Left colon (tissue), 2 donors: ENCODE measurements around the gene MS4A6E. TPM values are rescaled to one million over a fixed set of nuclear protein-coding genes. Genes with fewer than 3 reads are reported as not detected.
"Not testable (repeated sequence)": the region's sequence is repeated elsewhere in the genome, so short reads cannot be mapped to it uniquely, and the experiment has no call there.

ENCODE experiments used
- ATAC-seq: fragments of 200-7000 bp; cut with Tn5 transposase; one replicate; pipeline ENCODE4 v1.9.1; 2020; ENCODE audit warnings: mild to moderate bottlenecking, moderate library complexity
- DNase-seq, 2 donors: peaks; one replicate each; pipeline ENCODE4 v3.0.0-alpha.2; 2020
- intact Hi-C, 2 donors: fragments of 100-400 bp; cut with DNase I in 1 of 2; cut with micrococcal nuclease in 1 of 2; formaldehyde crosslinking; loops; one replicate each; pipeline versions ENCODE4 v1.11.2 to v1.14.0; 2022; cut with DNase I, micrococcal nuclease
- long read RNA-seq: library from polyadenylated mRNA; unstranded; transcript quantifications from one replicate; pipeline ENCODE4 v2.0.0, GENCODE V29; 2021
- total RNA-seq, 2 donors: library from RNA; stranded (reverse); fragmentation: NEBNext Ultra II Directional; extraction: Animal tissue kit (Norgen Biotek cat#: 25700); gene quantifications; one replicate each; pipeline ENCODE4 v1.2.1, GENCODE V29; 2021
- donor health status: DM: no; HTN: no; CAD: no.
- donor health status: DM: yes; HTN: yes; CAD: no.

MS4A6E gene
- total RNA-seq = not detected
- long read RNA-seq = 0 reads

GRCh38 chr11:60326955-60327354 is at the start of gene MS4A6E:
TSS of gene MS4A6E (plus strand) at chr11:60327255. CDS start at chr11:60334896, 7,641 bp downstream.
- intact Hi-C loops = no loop called here
- DNase-seq = no peak
- no peak for ATAC-seq

GRCh38 chr11:60280412-60280811 is 46.6 kb upstream of the MS4A6E start, which contains the start of gene MS4A4A:
TSS of gene MS4A4A (plus strand) at chr11:60280666. CDS start at chr11:60280676, 10 bp downstream.
- intact Hi-C loops = no loop called here
- ATAC-seq (no peak), DNase-seq (peak in 1 of 2 donors; percentile 12)

GRCh38 chr11:60281485-60281884 is 45.6 kb upstream of the MS4A6E start:
- no peak for ATAC-seq
- DNase-seq = no peak
- intact Hi-C loops = no loop called here

- intact Hi-C loops = no loop called here
- ATAC-seq = no peak
- DNase-seq = no peak
Measured at GRCh38 chr11:60282286-60282685, 44.8 kb upstream of the MS4A6E start.

- ATAC-seq, DNase-seq, intact Hi-C loops: not testable (repeated sequence)
Measured at GRCh38 chr11:60285411-60286126, 41.5 kb upstream of the MS4A6E start.

GRCh38 chr11:60288531-60288930 is 38.5 kb upstream of the MS4A6E start:
- intact Hi-C loops = no loop called here
- ATAC-seq = no peak
- no peak for DNase-seq

GRCh38 chr11:60292145-60292544 is 34.9 kb upstream of the MS4A6E start:
- no peak for DNase-seq
- ATAC-seq = no peak
- intact Hi-C loops = no loop called here

GRCh38 chr11:60301178-60301577 is 25.9 kb upstream of the MS4A6E start:
- no peak for ATAC-seq
- intact Hi-C loops = no loop called here

GRCh38 chr11:60301884-60302283 is 25.2 kb upstream of the MS4A6E start:
- intact Hi-C loops, ATAC-seq, DNase-seq: not testable (repeated sequence)

More at GRCh38 chr11:60301178-60301577, 25.9 kb upstream of the MS4A6E start:
- no peak for DNase-seq

- intact Hi-C loops = no loop called here
- no peak for DNase-seq
- no peak for ATAC-seq
Measured at GRCh38 chr11:60303661-60304060, 23.4 kb upstream of the MS4A6E start.

- no peak for DNase-seq
- intact Hi-C loops = no loop called here
Measured at GRCh38 chr11:60305906-60306619, 21.0 kb upstream of the MS4A6E start.

GRCh38 chr11:60307507-60308195 is 19.4 kb upstream of the MS4A6E start:
- DNase-seq (no peak), ATAC-seq (no peak)
- intact Hi-C loops = no loop called here

More at GRCh38 chr11:60305906-60306619, 21.0 kb upstream of the MS4A6E start:
- no peak for ATAC-seq

GRCh38 chr11:60310407-60310998 is 16.6 kb upstream of the MS4A6E start:
- intact Hi-C loops = no loop called here
- DNase-seq = no peak
- ATAC-seq = no peak

GRCh38 chr11:60314635-60315321 is 12.3 kb upstream of the MS4A6E start:
- DNase-seq (no peak), ATAC-seq (no peak)
- intact Hi-C loops = no loop called here

GRCh38 chr11:60315871-60316270 is 11.2 kb upstream of the MS4A6E start:
- intact Hi-C loops = no loop called here
- no peak for DNase-seq
- no peak for ATAC-seq

GRCh38 chr11:60316317-60316716 is 10.7 kb upstream of the MS4A6E start:
- ATAC-seq (no peak), DNase-seq (no peak)
- intact Hi-C loops = no loop called here

- no peak for ATAC-seq
- DNase-seq = no peak
- intact Hi-C loops = no loop called here
Measured at GRCh38 chr11:60318726-60319125, 8.3 kb upstream of the MS4A6E start.

GRCh38 chr11:60321051-60321450 is 6.0 kb upstream of the MS4A6E start:
- ATAC-seq (no peak), DNase-seq (no peak)
- intact Hi-C loops = no loop called here

GRCh38 chr11:60328460-60328859 is 1.4 kb downstream of the MS4A6E start:
- intact Hi-C loops = no loop called here
- no peak for ATAC-seq
- DNase-seq = no peak
